NOMO-1 (cell line): ENCODE measurements around the gene SYNJ2BP.

Experiments used
- DNase-seq, 2 experiments: peaks; one replicate each; lab custom pipeline; 2025; ENCODE audit not compliant: unreplicated experiment in 2 of 2; lab: John Stamatoyannopoulos, UW

Gene SYNJ2BP

DNA sequence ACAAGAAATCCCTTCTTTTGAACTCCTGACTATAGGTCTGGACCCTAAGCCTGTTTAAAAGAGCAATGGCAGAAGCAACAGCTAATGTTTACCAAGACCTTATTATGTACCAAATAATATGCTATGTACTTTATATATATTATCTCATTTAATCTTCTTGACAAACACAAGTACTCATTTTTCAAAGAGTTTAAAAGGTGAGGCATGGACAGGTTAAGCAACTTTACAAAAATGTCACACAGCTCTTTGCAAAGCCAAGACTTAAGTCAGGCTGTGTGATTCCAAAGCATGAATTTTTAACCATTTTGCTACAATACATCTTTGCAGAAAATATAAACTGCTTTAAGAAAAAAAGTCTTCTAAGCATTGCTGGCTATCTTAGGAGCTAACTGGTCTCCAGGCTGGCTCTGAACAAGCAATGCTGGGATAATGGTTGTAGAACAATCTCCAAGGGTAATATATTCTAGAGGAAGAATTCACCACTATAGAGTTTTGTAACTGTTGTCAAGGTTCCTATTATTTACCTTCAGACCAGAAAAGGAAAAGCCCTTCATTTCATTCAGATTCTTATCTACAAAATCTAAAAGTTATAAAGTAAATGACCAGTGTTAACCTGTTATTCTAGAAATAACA, 22.1 kb downstream of the SYNJ2BP start:
- no peak for DNase-seq

DNA sequence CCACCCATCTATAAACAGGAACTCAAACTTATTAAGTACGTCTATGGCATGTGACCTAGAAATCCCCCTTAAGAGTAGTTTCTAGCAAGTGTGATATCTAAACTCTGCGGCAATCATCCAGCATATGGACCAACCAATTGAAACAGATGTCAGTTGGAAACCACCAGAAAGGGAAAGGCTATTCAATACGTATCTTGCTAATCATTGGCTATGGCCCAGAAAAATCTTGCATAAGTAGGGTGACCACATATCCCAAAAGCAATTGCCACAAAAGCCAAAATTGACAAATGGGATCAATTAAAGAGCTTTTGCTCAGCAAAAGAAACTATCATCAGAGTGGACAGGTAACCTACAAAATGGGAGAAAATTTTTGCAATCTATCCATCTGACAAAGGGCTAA, 24.2 kb downstream of the SYNJ2BP start:
- no peak for DNase-seq

DNA sequence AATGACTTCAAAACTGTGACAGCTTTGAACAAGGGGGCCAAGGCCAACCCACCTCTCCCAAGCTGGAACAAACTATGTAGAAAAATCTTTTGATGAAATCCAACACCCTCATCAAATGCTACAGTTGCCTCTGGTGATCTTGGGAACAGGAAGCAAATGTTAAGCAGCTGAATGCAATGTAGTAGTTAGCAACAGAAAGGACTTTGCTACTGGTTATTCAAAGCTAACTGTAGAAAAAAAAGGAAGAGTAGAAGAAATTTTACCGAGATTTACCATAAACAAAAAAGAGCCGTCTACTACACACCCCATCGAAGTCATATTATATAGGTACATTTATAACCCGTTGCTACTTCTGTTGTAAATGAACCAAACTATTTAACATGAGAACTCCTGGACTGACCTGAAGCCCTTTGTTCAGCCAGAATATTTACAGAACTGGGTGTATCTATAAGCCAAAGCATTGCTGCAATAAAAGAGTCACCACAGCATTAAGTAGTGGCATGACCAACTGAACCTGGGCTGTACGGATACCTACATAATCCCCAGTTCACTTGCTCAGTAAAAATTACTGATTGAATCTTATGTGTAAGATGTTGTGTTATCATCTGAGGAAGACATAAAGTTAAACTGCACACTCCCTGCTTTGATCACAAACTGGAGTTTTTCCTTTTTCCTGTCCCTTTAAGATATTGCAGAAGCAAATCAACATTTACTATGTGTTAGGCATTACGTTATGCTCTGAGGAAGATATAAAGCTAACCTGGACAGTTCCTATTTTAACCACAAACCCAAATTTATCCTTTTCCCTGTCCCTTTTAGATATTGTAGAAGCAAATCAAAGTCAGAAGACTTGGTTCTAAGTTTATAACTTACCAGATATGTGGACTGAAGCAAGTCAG, 25.1 kb downstream of the SYNJ2BP start:
- no peak for DNase-seq

DNA sequence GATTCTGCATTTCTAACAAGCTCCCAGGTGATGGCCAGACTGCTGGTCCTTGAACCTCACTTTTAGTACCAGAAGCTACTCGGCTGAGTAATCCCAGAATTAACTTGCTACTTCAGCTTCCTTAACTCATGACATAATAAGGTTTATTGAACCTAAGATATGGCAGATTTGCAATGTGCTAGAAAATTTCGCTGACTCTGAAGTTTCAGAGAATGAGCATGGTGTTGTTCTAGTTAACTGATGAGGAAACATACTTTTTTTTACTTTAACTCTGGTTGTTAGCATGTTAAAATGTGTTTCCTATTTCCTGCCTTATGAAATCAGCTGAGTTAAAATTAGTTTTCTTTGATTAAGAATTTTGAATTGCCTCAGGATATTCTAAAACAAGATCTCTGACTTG, 34.4 kb downstream of the SYNJ2BP start:
- DNase-seq = peak in 1 of 2 experiments; percentile 17

DNA sequence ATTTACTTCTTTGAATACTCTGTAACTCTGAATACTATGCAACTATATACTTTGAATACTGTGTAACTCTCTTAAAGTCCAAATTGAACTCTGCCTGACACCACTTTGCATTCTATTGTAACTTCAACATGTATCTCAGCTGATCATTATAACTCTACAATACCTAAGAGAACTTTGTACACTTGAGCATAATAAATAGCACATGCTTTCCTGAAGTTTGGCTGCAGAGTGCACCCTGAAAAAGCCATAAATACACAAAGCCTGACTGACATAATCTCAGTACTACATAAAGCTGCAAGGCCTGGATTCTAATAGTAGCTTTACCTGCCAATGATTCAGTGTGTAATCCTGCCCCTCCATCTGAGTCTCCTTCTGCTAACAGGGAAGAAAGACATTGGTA, 36.1 kb downstream of the SYNJ2BP start:
- no peak for DNase-seq

DNA sequence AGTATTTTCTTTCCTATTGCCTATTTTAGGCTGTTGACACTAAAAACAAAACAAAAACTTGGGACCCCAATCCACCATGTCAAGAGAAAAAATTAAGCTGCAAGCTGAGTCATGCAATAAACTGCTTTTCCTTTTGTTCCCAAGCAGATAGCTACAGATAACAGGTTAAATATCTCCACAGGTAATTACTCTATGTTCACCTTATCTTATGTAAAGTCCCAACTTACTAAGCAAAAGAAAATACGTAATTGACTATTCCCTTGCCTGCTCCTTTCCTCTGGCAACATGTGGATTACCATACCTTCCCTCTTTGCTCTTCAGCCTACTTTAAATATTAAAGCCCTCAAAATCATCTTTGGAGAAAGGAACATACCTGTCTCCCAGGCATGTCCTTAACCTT, 38.2 kb downstream of the SYNJ2BP start:
- DNase-seq = no peak
